GM23338 (cell line): ENCODE results near the gene CLDN11. TPM values are rescaled to one million over a fixed set of nuclear protein-coding genes. Genes with fewer than 3 reads are reported as not detected.

ENCODE experiments used
- ATAC-seq: fragments of 200-7000 bp; cut with Tn5 transposase; 3 replicates; pipeline ENCODE4 v1.9.1; 2020
- DNase-seq: peaks from one replicate; pipeline ENCODE4 v3.0.0-alpha.2; 2015; ENCODE audit warnings: low spot score
- H2AFZ ChIP-seq: fragments of 200-600 bp; sonication (generic); 2 replicates; pipeline ENCODE4 v1.8.0; 2016; ENCODE audit warnings: antibody characterized with exemption, mild to moderate bottlenecking, moderate library complexity
- H3F3A ChIP-seq: fragments of 200-600 bp; sonication (generic); replicated peaks from 2 replicates; pipeline ENCODE4 v1.8.0; 2017; ENCODE audit warnings: antibody characterized with exemption, mixed run types, low read depth
- H3K27ac ChIP-seq: fragments of 200-600 bp; sonication (generic); 2 replicates; pipeline ENCODE4 v1.6.1; 2016; ENCODE audit warnings: low read depth
- H3K27me3 ChIP-seq: fragments of 200-600 bp; sonication (generic); 2 replicates; pipeline ENCODE4 v1.8.0; 2016; ENCODE audit warnings: mild to moderate bottlenecking, mixed run types, moderate library complexity; ENCODE audit not compliant: insufficient read depth
- H3K36me3 ChIP-seq: fragments of 200-600 bp; sonication (generic); 2 replicates; pipeline ENCODE4 v1.8.0; 2016; ENCODE audit warnings: mild to moderate bottlenecking; ENCODE audit not compliant: insufficient read depth
- H3K4me1 ChIP-seq: fragments of 200-600 bp; sonication (generic); 2 replicates; pipeline ENCODE4 v1.8.0; 2016; ENCODE audit warnings: mild to moderate bottlenecking, moderate library complexity; ENCODE audit not compliant: insufficient read depth
- H3K4me2 ChIP-seq: fragments of 200-600 bp; sonication (generic); 2 replicates; pipeline ENCODE4 v1.7.1; 2017; ENCODE audit warnings: mixed run types
- H3K4me3 ChIP-seq: fragments of 200-600 bp; sonication (generic); 2 replicates; pipeline ENCODE4 v1.6.1; 2016; ENCODE audit warnings: mixed run types
- H3K79me2 ChIP-seq: fragments of 200-600 bp; sonication (generic); replicated peaks from 2 replicates; pipeline ENCODE4 v1.8.0; 2017; ENCODE audit warnings: mild to moderate bottlenecking; ENCODE audit not compliant: insufficient read depth
- H3K9me2 ChIP-seq: fragments of 200-600 bp; sonication (generic); 2 replicates; pipeline ENCODE4 v1.8.0; 2017; ENCODE audit not compliant: insufficient read depth
- H4K20me1 ChIP-seq: fragments of 200-600 bp; sonication (generic); replicated peaks from 2 replicates; pipeline ENCODE4 v1.8.0; 2017; ENCODE audit warnings: mild to moderate bottlenecking; ENCODE audit not compliant: insufficient read depth
- H3K27ac Mint-ChIP-seq: 2 replicates; pipeline ENCODE4 v1.8.0; 2020; ENCODE audit warnings: inconsistent platforms, mild to moderate bottlenecking, moderate library complexity, mixed read lengths
- H3K27me3 Mint-ChIP-seq: 3 replicates; pipeline ENCODE4 v1.8.0; 2022; ENCODE audit warnings: low read depth, mild to moderate bottlenecking, moderate library complexity, mixed read lengths, inconsistent platforms; ENCODE audit not compliant: insufficient read depth, poor library complexity
- H3K36me3 Mint-ChIP-seq: 3 replicates; pipeline ENCODE4 v1.8.0; 2021; ENCODE audit warnings: low read depth, mild to moderate bottlenecking, inconsistent platforms, moderate library complexity, mixed read lengths
- H3K4me1 Mint-ChIP-seq: 3 replicates; pipeline ENCODE4 v1.8.0; 2020; ENCODE audit warnings: mild to moderate bottlenecking, inconsistent platforms, mixed read lengths
- H3K4me3 Mint-ChIP-seq: 3 replicates; pipeline ENCODE4 v1.8.0; 2021; ENCODE audit warnings: moderate library complexity, mild to moderate bottlenecking, inconsistent platforms, mixed read lengths
- H3K9me3 Mint-ChIP-seq: 3 replicates; pipeline ENCODE4 v1.8.0; 2020; ENCODE audit warnings: moderate library complexity, mild to moderate bottlenecking, inconsistent platforms, mixed read lengths
- CREB1 ChIP-seq: fragments of 250-450 bp; sonication (Bioruptor Pico); IDR thresholded peaks from 2 replicates; pipeline ENCODE4 v1.5.0; 2020; ENCODE audit warnings: low read depth, mild to moderate bottlenecking, moderate library complexity
- CTCF ChIP-seq, 2 experiments: fragments of 200-600 bp in 1 of 2; sonication (generic) in 1 of 2; conservative IDR thresholded peaks; 2 replicates each; pipeline versions ENCODE4 v1.5.1 to v1.6.1; 2016 to 2017; ENCODE audit warnings: antibody characterized with exemption in 2 of 2, low read depth in 2 of 2, mild to moderate bottlenecking in 2 of 2, moderate library complexity in 1 of 2
- ETS1 ChIP-seq: IDR thresholded peaks from 2 replicates; pipeline ENCODE4 v1.6.1; 2016; ENCODE audit warnings: antibody characterized with exemption
- EZH2 ChIP-seq: fragments of 200-600 bp; sonication (generic); IDR thresholded peaks from one replicate; pipeline ENCODE4 v1.8.0; 2017; ENCODE audit warnings: antibody characterized with exemption, mild to moderate bottlenecking, low read depth; ENCODE audit not compliant: unreplicated experiment
- EZH2phosphoT487 ChIP-seq: fragments of 200-600 bp; sonication (generic); IDR thresholded peaks from one replicate; pipeline ENCODE4 v1.8.1; 2018; ENCODE audit warnings: antibody characterized with exemption; ENCODE audit not compliant: unreplicated experiment
- JUNB ChIP-seq: IDR thresholded peaks from one replicate; pipeline ENCODE4 v1.6.1; 2016; ENCODE audit warnings: antibody characterized with exemption; ENCODE audit not compliant: unreplicated experiment
- NANOG ChIP-seq: IDR thresholded peaks from 2 replicates; pipeline ENCODE4 v1.6.1; 2016; ENCODE audit warnings: antibody characterized with exemption, borderline replicate concordance
- POLR2AphosphoS5 ChIP-seq: IDR thresholded peaks from 2 replicates; pipeline ENCODE4 v1.6.1; 2016; ENCODE audit warnings: antibody characterized with exemption, low read depth
- REST ChIP-seq: IDR thresholded peaks from one replicate; pipeline ENCODE4 v1.6.1; 2018; ENCODE audit warnings: antibody characterized with exemption; ENCODE audit not compliant: unreplicated experiment
- STAT1 ChIP-seq: IDR thresholded peaks from one replicate; pipeline ENCODE4 v1.6.1; 2016; ENCODE audit warnings: antibody characterized with exemption; ENCODE audit not compliant: unreplicated experiment
- ZNF114 ChIP-seq: fragments of 250-450 bp; sonication (Bioruptor Pico); IDR thresholded peaks from 2 replicates; pipeline ENCODE4 v1.5.0; 2020; ENCODE audit warnings: mild to moderate bottlenecking, moderate library complexity
- ZNF331 ChIP-seq: fragments of 250-450 bp; sonication (Bioruptor Pico); IDR thresholded peaks from 2 replicates; pipeline ENCODE4 v1.5.0; 2020; ENCODE audit warnings: low read depth, mild to moderate bottlenecking, moderate library complexity
- ZNF462 ChIP-seq: fragments of 250-450 bp; sonication (Bioruptor Pico); IDR thresholded peaks from 2 replicates; pipeline ENCODE4 v1.5.0; 2020; ENCODE audit warnings: mild to moderate bottlenecking, moderate library complexity
- polyA plus RNA-seq: library from polyadenylated mRNA; unstranded; fragments of >200 nt; fragmentation: Nextera tagmentation; extraction: Ambion mirVana; gene quantifications from 2 replicates; pipeline ENCODE4 v1.2.1, GENCODE V29; 2016
- total RNA-seq: library from RNA; depleted of rRNA; stranded (reverse); fragments of >200 nt; shearing (Covaris generic); gene quantifications from 2 replicates; pipeline ENCODE4 v1.2.3, GENCODE V29; 2014

CLDN11 gene
- total and polyA plus RNA-seq, 2 experiments from 2014 or later: 5.2 to 8.3 TPM

DNA sequence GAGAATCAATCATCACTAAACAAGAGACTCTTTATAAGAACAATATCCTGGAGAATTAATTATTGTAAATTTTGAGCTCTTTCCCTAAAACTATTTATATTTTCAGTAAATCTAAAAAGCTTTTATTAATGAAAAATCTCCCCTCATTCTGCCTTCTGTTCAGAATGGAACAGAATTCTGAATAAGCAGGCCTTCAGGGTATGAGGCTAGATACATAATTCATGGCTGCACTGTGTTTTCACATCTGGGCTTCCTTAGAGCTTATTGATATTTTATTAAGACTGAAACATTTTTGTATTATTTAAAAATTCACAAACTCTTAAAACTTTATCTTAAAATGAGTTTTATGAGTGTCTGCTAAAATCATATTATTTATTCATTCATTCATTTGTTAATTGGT lies 24.8 kb downstream of the CLDN11 start:
- DNase-seq: no peak
- no peaks in the 10 kb centered on the region for H4K20me1 ChIP-seq
- H3K79me2 ChIP-seq: no peaks in the 10 kb centered on the region
- Mint-ChIP-seq H3K36me3 (no peaks in the 10 kb centered on the region), H3K27ac (no peak overlapping the region), H3K4me1 (no peaks in the 10 kb centered on the region), H3K27me3 (peaks cover 2% of the 10 kb centered on the region), H3K4me3 (no peak overlapping the region), H3K9me3 (no peaks in the 10 kb centered on the region)
- TF ChIP-seq POLR2AphosphoS5: no peak
- no peak for TF ChIP-seq CREB1
- TF ChIP-seq NANOG: no peak
- no peak for TF ChIP-seq EZH2
- TF ChIP-seq JUNB: no peak
- TF ChIP-seq ZNF114 (CRISPR knock-in tag): no peak
- no peak for TF ChIP-seq ETS1
- TF ChIP-seq EZH2phosphoT487: no peak
- TF ChIP-seq REST: no peak
- TF ChIP-seq STAT1: no peak
- no peak for TF ChIP-seq ZNF331
- TF ChIP-seq CTCF (conservative IDR thresholded peaks at IDR 0.05; ENCODE audit: low read depth in 2 of 2): no peak
- TF ChIP-seq ZNF462 (CRISPR knock-in tag): no peak
- ATAC-seq: no peak
- H3F3A ChIP-seq: no peaks in the 10 kb centered on the region
- H3K4me3 ChIP-seq: no peak overlapping the region
- H3K4me1 ChIP-seq: no peaks in the 10 kb centered on the region
- H3K27ac ChIP-seq: no peak overlapping the region
- H3K36me3 ChIP-seq: no peaks in the 10 kb centered on the region
- peaks cover 12% of the 10 kb centered on the region; the same call in 1 of the 2 replicates for H3K9me2 ChIP-seq
- no peak overlapping the region for H3K4me2 ChIP-seq
- no peak overlapping the region for H2AFZ ChIP-seq
- no peaks in the 10 kb centered on the region for H3K27me3 ChIP-seq
